ENCODE results near the gene VSTM2L.

- TF ChIP-seq CTCF (IDR thresholded peaks at IDR 0.05) (no peak), POLR2AphosphoS5 (IDR thresholded peaks at IDR 0.05) (no peak)
These were observed 26.1 kb upstream of the VSTM2L start for GRCh38 chr20:37876863-37877262.

Measured in suprapubic skin (tissue), 3 donors.